DMS114 treated with DMSO at 0.1 percent for 48 hours (cell line): ENCODE measurements around the gene PLCXD1.
"Not testable (repeated sequence)": the region's sequence is repeated elsewhere in the genome, so short reads cannot be mapped to it uniquely, and the experiment has no call there.

Experiments used
- DNase-seq: peaks from one replicate; lab custom pipeline; 2025; ENCODE audit not compliant: unreplicated experiment; lab: John Stamatoyannopoulos, UW

The PLCXD1 gene

GRCh38 chrX:291411-291901, 10.3 kb downstream of the PLCXD1 start:
- DNase-seq, result no peak

DNA sequence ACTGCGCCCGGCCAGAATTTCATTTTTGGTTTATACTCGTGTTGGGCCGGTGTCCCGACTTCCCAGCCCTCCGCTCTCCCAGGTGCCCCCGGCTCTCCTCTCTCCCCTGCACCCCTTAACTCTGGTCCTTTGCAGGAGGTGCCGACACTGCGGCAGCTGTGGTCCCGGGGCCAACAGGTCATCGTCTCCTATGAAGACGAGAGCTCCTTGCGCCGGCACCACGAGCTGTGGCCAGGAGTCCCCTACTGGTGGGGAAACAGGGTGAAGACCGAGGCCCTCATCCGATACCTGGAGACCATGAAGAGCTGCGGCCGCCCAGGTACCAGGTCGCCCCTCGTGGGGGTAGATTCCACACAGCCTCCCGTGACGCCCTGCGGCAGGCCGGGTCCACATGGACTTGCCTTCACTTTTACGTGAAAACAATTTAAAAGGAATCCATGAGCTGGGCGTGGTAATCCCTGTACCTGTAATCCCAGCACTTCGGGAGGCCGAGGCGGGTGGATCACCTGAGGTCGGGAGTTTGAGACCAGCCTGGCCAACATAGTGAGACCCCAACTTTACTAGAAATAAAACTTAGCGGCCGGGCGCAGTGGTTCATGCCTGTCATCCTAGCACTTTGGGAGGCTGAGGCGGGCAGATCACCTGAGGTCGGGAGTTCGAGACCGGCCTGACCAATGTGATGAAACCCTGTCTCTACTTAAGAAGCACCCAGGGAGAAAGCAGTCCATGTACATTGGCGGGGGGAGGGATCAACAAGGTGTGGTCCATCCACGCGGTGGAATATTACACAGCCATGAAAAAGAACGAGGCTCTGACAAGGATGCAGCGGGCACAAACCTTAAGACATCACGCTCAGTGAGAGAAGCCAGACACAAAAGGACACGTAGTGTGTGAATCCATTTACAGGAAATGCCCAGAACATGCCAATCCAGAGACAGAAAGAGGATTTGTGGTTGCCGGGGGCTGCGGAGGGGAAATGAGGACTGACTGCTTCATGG, 12.0 kb downstream of the PLCXD1 start:
- DNase-seq, result no peak

DNA sequence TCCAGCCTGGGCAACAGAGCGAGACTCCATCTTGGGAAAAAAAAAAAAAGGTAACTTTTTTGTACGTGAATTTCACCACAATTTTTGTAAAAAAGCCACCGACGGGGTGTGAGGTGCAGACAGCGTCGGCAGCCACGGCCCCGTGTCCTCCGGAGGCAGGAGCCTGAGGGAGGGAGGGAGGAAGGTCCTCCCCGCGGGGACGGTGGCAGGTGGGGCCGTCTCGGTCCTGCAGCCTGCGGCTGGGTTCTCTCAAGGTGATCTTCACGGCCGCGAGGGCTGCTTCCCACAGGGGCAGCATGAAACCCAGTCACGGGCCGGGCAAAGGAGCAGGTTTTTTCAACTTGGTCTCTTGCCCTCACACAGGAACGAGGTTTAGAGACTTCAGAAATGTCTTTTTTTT, 14.0 kb downstream of the PLCXD1 start:
- DNase-seq, result no peak

- no peak for DNase-seq
Observed at GRCh38 chrX:298993-299392, 17.8 kb downstream of the PLCXD1 start.

- DNase-seq, result no peak
Observed at GRCh38 chrX:300334-300733, 19.2 kb downstream of the PLCXD1 start.

GRCh38 chrX:302975-303374, 21.8 kb downstream of the PLCXD1 start:
- DNase-seq, result no peak

DNA sequence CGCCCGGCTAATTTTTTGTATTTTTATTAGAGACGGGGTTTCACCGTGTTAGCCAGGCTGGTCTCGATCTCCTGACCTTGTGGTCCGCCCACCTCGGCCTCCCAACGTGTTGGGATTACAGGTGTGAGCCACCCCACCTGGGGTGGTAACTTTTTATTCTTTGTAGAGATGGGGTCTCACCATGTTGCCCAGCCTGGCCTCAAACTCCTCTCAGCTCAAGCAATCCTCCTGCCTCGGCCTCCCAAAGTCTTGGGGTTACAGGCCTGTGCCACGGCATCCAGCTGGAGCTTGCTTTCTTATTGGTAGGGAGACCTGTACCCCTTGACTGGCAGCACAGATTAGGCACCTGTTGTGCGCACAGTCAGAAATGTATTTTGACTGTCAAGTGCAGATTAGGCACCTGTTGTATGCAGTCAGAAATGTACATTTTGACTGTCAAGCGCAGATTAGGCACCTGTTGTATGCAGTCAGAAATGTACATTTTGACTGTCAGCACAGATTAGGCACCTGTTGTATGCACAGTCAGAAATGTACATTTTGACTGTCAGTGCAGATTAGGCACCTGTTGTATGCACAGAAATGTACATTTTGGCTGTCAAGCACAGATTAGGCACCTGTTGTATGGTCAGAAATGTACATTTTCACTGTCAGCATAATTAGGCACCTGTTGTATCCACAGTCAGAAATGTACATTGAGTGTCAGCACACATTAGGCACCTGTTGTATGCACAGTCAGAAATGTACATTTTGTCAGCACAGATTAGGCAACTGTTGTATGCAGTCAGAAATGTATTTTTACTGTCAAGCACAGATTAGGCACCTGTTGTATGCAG, 24.8 kb downstream of the PLCXD1 start:
- not testable (repeated sequence) for DNase-seq

DNA sequence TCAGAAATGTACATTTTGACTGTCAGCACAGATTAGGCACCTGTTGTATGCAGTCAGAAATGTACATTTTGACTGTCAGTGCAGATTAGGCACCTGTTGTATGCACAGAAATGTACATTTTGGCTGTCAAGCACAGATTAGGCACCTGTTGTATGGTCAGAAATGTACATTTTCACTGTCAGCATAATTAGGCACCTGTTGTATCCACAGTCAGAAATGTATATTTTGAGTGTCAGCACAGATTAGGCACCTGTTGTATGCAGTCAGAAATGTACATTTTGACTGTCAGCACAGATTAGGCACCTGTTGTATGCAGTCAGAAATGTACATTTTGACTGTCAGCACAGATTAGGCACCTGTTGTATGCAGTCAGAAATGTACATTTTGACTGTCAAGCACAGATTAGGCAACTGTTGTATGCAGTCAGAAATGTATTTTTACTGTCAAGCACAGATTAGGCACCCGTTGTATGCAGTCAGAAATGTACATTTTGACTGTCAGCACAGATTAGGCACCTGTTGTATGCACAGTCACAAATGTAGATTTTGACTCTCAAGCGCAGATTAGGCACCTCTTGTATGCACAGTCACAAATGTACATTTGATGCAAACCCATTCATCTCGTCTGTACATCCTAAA, 25.6 kb downstream of the PLCXD1 start:
- not testable (repeated sequence) for DNase-seq

- no peak for DNase-seq
Observed at GRCh38 chrX:307261-308111, 26.3 kb downstream of the PLCXD1 start.

- no peak for DNase-seq
Observed at GRCh38 chrX:308821-309520, 27.8 kb downstream of the PLCXD1 start.

- no peak for DNase-seq
Observed at GRCh38 chrX:310621-311155, 29.5 kb downstream of the PLCXD1 start.

DNA sequence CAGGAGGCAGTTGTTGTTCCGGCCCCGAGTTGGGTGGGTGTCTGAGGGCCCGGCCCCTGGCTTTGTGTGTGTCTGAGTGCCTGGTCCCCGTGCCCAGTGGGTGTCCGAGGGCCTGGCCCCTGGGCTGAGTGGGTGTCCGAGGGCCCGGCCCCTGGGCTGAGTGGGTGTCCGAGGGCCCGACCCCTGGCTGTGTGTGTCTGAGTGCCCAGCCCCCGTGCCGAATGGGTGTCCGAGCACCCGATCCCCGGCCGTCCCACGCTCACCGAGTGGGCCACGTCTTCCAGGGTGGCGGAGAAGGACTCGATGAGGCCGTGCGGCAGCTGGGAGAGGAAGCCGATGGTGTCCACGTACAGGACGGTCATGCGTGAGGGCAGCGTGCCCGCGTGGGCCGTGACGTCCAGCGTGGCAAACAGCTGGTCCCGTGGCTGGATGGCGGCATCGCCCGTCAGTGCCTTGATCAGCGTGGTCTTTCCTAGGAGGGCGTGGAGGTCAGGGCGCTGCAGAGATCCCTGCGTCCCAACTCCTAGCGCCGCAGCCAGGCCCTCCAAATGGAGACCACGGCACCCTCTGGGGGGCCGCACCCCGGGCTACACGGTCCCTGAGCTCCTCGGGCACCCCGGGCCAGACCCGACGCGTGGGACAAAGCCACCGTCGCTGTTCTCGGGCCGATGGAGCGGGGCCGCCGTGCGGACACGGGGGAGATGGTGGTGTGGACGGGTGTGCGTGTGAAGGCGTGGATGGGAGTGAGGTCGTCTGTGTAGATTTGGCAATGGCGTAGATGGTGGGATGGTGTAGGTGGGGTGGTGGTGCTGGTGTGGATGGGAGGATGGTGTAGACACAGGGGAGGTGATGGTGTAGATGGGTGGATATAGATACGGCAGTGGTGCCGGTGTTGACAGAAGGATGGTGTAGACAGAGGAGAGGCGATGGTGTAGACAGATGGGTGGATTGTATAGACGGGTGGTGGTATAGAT, 30.3 kb downstream of the PLCXD1 start:
- no peak for DNase-seq

DNA sequence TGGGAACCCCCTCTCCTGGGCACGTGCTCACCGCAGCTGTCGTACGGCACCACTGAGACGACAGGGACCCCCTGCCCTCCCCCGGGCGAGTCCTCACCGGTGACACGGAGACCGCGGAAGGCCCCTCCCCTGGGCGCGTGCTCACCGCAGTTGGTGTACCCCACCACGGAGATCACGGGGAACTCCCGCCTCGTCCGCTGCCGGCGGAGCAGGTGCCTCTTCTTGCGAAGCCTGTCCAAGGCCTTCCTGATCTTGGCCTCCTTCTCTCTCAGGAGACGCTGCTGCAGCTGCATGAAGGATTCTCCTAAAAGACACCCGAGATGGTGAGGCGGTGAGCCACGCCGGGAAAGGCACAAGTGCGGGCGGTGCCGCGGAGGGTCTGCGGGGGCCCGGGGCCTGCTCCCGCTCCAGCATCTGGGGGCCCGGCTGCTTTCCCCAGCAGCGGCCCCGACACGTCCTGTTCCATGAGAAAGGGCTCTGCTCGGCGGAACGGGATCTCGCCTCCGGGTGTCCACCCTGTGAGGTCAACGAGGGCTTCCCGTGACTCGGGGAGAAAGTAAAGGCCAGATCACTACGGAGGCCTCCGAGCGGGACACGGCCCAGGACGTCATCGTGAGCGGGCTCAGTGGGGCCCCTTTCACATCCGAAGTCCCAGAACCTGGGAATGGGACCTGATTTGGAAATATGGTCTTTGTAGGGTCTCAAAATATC, 31.6 kb downstream of the PLCXD1 start:
- DNase-seq, result no peak

DNA sequence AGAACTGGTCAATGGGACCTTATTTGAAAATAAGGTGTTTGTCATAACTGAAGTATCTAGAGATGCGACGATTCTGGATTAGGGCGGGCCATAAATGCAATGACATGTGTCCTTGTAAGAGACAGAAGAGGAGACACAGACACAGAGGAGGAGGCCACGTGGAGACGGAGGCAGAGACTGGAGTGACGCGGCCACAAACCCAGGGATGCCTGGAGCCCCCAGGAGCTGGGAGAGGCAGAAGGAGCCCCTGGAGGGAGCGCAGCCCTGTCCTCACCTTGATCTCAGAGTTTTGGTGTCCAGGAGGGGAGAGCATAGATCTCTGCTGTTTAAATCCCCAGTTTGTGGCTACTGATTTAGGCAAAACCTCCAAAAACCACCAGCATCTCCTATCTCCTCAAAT, 32.4 kb downstream of the PLCXD1 start:
- no peak for DNase-seq

DNA sequence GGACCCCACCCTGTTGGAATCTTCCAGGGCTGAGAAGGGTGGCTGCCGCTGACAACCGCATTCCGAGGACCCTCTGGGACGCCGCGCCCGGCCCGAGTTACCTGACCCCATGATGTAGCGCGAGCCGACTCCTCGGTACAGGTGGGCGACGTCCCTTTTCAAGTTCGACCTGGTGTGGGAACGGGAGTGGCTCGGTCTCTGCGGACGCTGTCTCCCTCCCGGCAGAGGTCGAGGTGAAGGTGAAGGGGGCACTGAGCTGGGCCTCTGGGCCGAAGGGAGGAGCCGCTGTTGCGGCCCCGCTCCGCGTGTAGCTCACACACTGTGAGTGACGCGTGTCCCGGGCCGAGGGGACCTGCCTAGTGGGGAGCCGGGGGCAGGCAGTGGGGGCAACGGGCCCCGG, 32.9 kb downstream of the PLCXD1 start:
- no peak for DNase-seq

DNA sequence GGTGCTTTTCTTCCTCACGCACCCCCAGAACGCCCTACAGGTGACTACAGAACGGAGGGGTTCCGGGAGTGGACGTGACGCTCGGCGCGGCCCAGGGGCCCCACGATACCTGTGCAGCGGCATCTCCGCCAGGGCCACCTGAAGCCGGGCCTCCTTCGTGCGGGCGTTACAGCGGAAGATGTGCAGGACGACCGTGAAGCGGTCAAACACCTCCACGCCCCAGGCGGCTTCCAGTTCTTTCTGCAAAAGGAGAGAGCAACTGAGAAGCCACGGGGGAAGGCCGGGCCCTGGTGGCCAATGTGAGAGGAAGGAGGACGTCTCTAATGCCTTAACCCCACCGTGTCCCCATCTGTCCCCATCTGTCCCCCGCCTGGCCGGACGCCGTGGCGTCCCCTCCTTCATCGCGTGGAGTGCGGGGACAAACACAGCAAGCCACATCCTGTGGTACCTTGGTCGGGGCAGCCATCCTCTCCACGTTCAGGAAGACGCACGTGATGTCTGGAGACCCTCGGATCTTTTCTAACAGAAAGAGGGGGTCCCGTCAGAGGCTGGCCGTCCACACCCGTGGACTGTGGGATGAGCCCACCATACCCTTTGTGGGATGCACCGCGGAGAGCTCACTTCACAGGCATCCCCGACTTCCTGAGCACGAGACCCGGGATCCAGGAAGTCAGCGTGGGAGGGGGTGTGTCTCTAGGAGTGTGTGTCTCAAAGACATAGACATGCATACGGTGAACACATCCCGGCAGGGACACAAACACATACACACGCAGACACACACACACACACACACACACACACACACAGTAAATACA, 33.8 kb downstream of the PLCXD1 start:
- DNase-seq, result no peak
